ENCODE data around the gene SLC9A1.

Gene SLC9A1

GRCh38 chr1:27102707-27103468, 52.0 kb downstream of the SLC9A1 start:
- DNase-seq (ENCODE audit: low read depth in 2 of 2) = peak; percentile 64 to 76

- DNase-seq (ENCODE audit: low read depth in 2 of 2) = no peak
Measured at GRCh38 chr1:27102134-27102706, 52.7 kb downstream of the SLC9A1 start.

DNA sequence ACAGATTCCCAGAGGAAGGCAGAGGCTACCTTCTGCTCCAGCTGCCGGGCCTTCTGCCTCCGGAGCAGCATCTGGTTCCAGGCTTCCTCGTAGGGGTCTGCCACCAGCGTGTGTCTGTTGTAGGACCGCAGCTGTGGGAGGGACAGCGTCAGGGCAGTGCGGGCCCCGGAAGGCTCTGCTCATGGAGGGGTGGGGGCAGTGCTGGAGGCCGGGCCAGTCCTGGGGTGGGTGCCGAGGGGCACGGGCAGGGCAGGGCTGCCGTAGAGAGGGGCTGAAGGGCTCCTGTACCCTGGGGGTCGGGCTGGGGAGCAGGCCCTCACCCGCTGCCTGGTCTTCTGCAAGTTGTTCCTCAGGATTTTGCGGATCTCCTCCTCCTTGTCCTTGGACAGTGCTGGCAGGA, 53.2 kb downstream of the SLC9A1 start:
- DNase-seq (ENCODE audit: low read depth in 2 of 2) = no peak

- DNase-seq (ENCODE audit: low read depth in 2 of 2) = no peak
Measured at GRCh38 chr1:27101054-27101491, 53.9 kb downstream of the SLC9A1 start.

GRCh38 chr1:27100335-27101053, 54.4 kb downstream of the SLC9A1 start:
- DNase-seq (ENCODE audit: low read depth in 2 of 2) = no peak

DNA sequence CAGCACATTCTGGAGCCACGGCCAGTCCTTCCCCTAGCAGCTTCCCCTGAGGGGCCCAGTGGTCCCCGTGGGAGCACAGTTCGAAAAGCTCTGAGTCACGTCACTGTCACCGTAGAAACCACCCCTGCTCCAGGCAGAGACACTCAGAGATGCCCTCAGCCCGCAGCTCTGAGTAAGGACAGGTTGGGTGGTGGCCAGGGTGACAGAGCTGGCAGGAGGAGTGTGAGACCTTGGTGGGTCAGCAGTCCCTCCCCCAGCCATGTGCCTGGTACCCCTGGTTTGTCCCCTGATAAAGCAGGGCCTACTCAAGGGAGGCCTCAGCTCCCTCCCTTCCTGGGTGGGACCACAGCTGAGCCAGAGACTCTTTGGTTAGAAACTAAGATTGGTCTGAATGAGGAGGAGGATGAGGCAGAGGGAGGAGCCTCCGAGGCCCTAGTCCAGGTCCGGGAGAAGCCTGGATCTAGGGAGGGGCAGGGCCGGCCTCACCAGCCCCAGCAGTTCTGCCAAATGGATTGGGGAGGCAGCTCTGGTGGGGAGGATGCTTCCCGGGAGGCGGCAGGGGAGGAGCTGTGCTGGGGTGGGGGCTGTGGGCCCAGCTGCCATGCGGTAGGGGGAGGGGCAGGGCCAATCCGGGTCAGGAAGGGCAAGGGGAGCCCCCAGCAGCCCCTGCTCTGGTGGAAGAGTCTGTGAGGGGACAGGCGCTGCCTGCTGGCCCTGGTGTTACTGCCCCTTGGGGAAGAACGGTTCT, 55.2 kb downstream of the SLC9A1 start:
- DNase-seq (ENCODE audit: low read depth in 2 of 2) = peak; percentile 32 to 48

GRCh38 chr1:27099135-27099586, 55.8 kb downstream of the SLC9A1 start:
- no peak for DNase-seq (ENCODE audit: low read depth in 2 of 2)

- no peak for DNase-seq (ENCODE audit: low read depth in 2 of 2)
Measured at GRCh38 chr1:27098431-27099134, 56.3 kb downstream of the SLC9A1 start.

- peak; percentile 38 to 69 for DNase-seq (ENCODE audit: low read depth in 2 of 2)
Measured at GRCh38 chr1:27097484-27097917, 57.4 kb downstream of the SLC9A1 start.

DNA sequence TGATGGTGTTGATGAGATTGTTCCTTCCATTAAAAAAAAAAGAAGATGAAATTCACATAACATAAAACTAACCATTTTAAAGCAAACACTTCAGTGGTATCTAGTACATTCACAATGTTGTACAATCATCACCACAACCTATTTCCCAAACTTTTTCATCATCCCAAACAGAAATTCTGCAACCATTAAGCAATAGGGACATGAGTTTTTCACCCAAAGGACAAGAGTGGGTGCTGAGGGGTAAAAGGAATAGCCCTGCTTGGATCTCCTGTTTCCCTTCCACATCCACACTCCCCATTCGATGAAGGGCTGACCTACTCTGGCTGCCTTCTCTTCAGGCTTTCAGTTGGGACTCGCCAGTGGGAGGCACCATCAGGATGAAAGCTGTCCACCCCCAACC, 59.3 kb downstream of the SLC9A1 start:
- DNase-seq (ENCODE audit: low read depth in 2 of 2) = no peak

- no peak for DNase-seq (ENCODE audit: low read depth in 2 of 2)
Measured at GRCh38 chr1:27092888-27093287, 62.0 kb downstream of the SLC9A1 start.

DNA sequence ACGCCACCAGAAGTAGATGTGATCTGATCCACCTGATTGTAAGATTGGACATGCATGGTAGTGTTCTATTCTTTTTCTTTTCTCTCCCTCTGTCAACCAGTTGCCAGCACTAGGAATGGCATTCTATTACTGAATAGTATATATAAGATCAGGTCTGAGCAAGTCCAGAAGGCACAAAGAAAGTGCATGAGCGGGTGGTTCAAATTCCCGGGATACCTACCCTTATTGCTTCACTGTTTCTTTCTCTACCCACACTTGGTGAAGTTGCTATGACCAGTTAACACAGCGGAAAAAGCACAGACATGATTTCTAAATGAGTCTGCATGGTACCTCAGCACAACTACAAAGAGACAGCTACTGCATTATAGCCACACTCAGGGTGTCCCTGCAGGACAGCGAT, 64.0 kb downstream of the SLC9A1 start:
- no peak for DNase-seq (ENCODE audit: low read depth in 2 of 2)

DNA sequence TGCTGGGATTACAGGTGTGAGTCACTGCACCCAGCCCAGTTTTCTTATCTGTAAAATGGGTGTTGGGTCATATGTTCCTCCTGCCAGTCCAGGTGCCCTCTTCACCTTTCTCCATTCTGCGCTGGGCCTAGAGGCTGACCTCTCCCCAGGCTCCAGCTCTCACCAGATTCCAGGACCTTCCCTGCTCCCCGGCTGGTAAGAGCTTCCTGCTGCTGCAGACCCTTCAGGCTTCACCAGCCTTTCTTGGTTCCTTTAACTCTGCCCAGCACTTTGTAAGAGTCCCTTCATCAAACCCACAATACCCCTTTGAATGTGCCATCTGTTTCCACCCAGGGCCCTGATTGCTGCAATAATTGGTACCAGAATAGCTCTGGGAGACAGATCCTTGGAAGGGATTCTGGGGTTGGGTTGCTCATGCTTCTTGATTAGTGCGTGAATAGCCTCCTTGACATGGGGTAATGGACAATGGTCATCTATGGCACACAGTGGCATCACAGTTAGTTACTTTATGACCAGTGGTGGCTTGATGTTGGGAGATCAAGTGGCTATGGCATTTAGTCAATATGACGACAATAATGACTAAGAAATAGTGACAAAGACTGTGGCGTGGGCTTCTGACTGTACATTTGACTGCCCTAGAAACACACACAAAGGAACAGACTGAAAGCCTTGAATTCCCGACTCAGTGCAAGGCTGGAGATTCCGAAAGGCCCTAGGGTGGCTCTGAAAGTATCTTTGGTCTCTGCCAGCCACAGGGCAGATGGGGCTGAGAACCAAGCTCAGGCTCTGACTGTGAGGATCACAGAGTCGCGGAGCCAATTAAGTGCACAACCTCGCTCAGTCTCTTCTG, 67.3 kb downstream of the SLC9A1 start:
- no peak for DNase-seq (ENCODE audit: low read depth in 2 of 2)

GRCh38 chr1:27086628-27087027, 68.3 kb downstream of the SLC9A1 start:
- no peak for DNase-seq (ENCODE audit: low read depth in 2 of 2)

DNA sequence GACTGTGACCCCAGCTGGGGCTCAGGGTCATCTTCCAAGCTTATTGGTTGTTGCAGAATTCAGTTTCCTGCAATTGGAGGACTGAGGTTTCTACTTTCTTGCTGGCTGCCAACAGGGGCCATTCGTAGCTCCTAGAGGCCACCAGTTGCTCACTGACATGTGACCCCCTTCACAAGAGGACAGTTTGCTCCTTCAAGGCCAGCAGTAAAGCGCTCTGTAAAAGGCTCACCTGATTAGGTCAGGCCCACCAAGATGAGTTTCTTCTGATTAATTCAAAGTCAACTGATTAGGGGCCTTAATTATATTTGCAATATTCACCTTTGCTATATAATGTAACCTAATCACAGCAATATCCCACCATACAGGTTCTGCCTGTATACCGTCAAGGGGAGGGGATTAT, 68.9 kb downstream of the SLC9A1 start:
- DNase-seq (ENCODE audit: low read depth in 2 of 2) = no peak

DNA sequence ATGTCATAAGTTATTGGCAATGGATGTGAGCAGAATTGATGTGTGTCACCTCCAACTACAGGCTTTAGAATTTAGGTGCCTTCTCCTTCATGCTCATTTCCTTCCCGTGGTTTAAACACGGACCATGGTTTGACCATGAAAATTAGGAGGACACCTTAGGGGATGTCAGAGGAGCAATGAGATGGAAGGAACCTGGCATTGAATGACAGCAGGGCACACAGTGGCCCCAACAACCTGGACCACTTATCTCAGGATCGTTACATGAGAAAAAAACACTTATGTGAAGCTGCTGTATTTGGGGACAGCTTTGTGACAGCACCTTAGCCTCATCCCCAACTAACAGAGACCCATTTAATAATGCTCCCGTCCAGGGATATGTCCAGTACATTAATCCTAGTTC, 70.8 kb downstream of the SLC9A1 start:
- no peak for DNase-seq (ENCODE audit: low read depth in 2 of 2)

DNA sequence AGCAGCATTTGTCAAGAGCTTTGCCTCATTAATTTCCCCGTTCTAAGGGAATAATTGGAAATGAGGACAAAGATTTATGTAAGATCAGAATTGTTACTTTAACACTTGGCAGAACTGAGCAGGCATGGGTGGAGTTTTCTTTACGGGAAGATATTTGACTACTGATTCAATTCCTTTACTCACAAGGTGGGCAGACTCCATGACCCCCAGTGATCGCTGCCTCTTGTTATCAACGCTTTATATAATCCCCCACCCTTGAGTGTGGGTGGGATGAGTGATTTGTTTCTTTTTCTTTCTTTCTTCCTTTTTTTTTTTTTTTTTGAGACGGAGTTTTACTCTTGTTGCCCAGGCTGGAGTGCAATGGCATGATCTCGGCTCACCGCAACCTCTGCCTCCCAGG, 77.0 kb downstream of the SLC9A1 start:
- no peak for DNase-seq (ENCODE audit: low read depth in 2 of 2)

DNA sequence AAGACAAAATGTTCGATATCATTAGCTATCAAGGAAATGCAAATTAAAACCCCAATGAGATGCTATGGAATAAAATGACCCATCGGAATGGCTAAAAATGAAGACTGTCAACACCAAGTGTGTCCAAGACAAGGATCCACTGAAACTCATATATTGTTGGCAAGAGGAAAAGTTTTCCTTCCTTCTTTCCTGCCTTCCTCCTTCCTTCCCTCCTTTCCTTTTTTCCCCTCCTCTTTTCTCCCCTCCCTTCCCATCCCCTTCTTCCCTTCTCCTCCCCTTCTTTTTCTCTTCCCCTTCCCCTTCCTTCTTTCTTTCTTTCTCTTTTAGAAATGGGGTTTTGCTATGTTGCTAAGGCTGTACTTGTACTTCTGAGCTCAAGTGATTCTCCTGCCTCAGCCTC, 78.1 kb downstream of the SLC9A1 start:
- DNase-seq (ENCODE audit: low read depth in 2 of 2) = no peak

DNA sequence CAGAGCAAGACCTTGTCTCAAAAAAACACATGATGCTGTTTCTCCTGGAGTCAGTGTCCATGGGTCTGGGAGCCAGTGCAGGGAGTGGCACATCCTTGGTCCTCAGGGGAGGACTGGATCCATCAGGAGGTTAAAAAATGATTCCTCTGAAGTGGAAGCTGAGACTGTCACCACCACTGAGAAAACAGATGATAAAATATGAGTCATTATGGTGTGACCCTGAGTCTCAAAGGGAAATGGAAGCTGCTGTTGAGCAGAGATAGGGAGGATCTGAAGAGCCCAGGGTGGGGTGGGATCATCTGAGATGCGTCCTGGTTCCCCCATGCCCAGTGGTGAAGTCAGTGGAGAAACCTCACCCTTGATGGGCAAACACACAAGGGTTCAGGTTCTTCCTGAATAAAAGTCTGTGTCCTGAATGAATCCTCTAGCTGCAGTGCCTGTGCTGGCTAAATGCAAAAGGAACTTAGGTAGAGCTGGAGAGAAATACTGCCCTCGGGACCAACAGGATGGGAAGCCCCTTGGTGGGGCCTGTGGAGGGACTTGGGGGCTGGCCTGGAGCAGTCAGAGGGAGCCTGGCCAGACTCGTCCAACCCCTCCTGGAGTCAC, 80.6 kb downstream of the SLC9A1 start:
- no peak for DNase-seq (ENCODE audit: low read depth in 2 of 2)

GRCh38 chr1:27071049-27071416, 83.9 kb downstream of the SLC9A1 start:
- DNase-seq (ENCODE audit: low read depth in 2 of 2) = no peak
